GM23338 (cell line): Measurements from ENCODE around the gene PKD1L1.

Experiments
- CREB1 ChIP-seq: fragments of 250-450 bp; sonication (Bioruptor Pico); IDR thresholded peaks from 2 replicates; pipeline ENCODE4 v1.5.0; 2020; ENCODE audit warnings: low read depth, mild to moderate bottlenecking, moderate library complexity
- CTCF ChIP-seq, 2 experiments: fragments of 200-600 bp in 1 of 2; sonication (generic) in 1 of 2; conservative IDR thresholded peaks; 2 replicates each; pipeline versions ENCODE4 v1.5.1 to v1.6.1; 2016 to 2017; ENCODE audit warnings: antibody characterized with exemption in 2 of 2, low read depth in 2 of 2, mild to moderate bottlenecking in 2 of 2, moderate library complexity in 1 of 2
- EZH2 ChIP-seq: fragments of 200-600 bp; sonication (generic); IDR thresholded peaks from one replicate; pipeline ENCODE4 v1.8.0; 2017; ENCODE audit warnings: antibody characterized with exemption, mild to moderate bottlenecking, low read depth; ENCODE audit not compliant: unreplicated experiment
- EZH2phosphoT487 ChIP-seq: fragments of 200-600 bp; sonication (generic); IDR thresholded peaks from one replicate; pipeline ENCODE4 v1.8.1; 2018; ENCODE audit warnings: antibody characterized with exemption; ENCODE audit not compliant: unreplicated experiment
- JUNB ChIP-seq: IDR thresholded peaks from one replicate; pipeline ENCODE4 v1.6.1; 2016; ENCODE audit warnings: antibody characterized with exemption; ENCODE audit not compliant: unreplicated experiment
- NANOG ChIP-seq: IDR thresholded peaks from 2 replicates; pipeline ENCODE4 v1.6.1; 2016; ENCODE audit warnings: antibody characterized with exemption, borderline replicate concordance
- POLR2AphosphoS5 ChIP-seq: IDR thresholded peaks from 2 replicates; pipeline ENCODE4 v1.6.1; 2016; ENCODE audit warnings: antibody characterized with exemption, low read depth
- REST ChIP-seq: IDR thresholded peaks from one replicate; pipeline ENCODE4 v1.6.1; 2018; ENCODE audit warnings: antibody characterized with exemption; ENCODE audit not compliant: unreplicated experiment
- STAT1 ChIP-seq: IDR thresholded peaks from one replicate; pipeline ENCODE4 v1.6.1; 2016; ENCODE audit warnings: antibody characterized with exemption; ENCODE audit not compliant: unreplicated experiment
- ZNF114 ChIP-seq: fragments of 250-450 bp; sonication (Bioruptor Pico); IDR thresholded peaks from 2 replicates; pipeline ENCODE4 v1.5.0; 2020; ENCODE audit warnings: mild to moderate bottlenecking, moderate library complexity
- ZNF331 ChIP-seq: fragments of 250-450 bp; sonication (Bioruptor Pico); IDR thresholded peaks from 2 replicates; pipeline ENCODE4 v1.5.0; 2020; ENCODE audit warnings: low read depth, mild to moderate bottlenecking, moderate library complexity
- ZNF462 ChIP-seq: fragments of 250-450 bp; sonication (Bioruptor Pico); IDR thresholded peaks from 2 replicates; pipeline ENCODE4 v1.5.0; 2020; ENCODE audit warnings: mild to moderate bottlenecking, moderate library complexity

- no peak for TF ChIP-seq CTCF (conservative IDR thresholded peaks at IDR 0.05; ENCODE audit: low read depth in 2 of 2)
- TF ChIP-seq POLR2AphosphoS5: no peak
- no peak for TF ChIP-seq REST
- no peak for TF ChIP-seq EZH2
- no peak for TF ChIP-seq ZNF331 (CRISPR knock-in tag)
- no peak for TF ChIP-seq CREB1 (CRISPR knock-in tag)
- TF ChIP-seq EZH2phosphoT487: no peak
- no peak for TF ChIP-seq JUNB
- TF ChIP-seq NANOG: no peak
- no peak for TF ChIP-seq ZNF114 (CRISPR knock-in tag)
- TF ChIP-seq STAT1: no peak
- TF ChIP-seq ZNF462 (CRISPR knock-in tag): no peak
Measured at GRCh38 chr7:47866120-47866519, 82.1 kb downstream of the PKD1L1 start.
